Lower lobe of right lung (tissue), 2 donors: Measurements from ENCODE around the gene TNFRSF9. TPM values are rescaled to one million over a fixed set of nuclear protein-coding genes. Genes with fewer than 3 reads are reported as not detected.

ENCODE experiments used
- ATAC-seq, 2 donors: fragments of 200-7000 bp; cut with Tn5 transposase; one replicate each; pipeline ENCODE4 v1.9.1; 2020 to 2022; ENCODE audit warnings: mild to moderate bottlenecking in 2 of 2, moderate library complexity in 2 of 2
- DNase-seq: peaks from one replicate; pipeline ENCODE4 v3.0.0-alpha.2; 2020
- H3K27ac ChIP-seq: fragments of 200-600 bp; one replicate; pipeline ENCODE4 v1.8.0; 2022
- H3K27me3 ChIP-seq: fragments of 200-600 bp; one replicate; pipeline ENCODE4 v1.8.0; 2022; ENCODE audit warnings: low read depth
- H3K36me3 ChIP-seq: fragments of 200-600 bp; one replicate; pipeline ENCODE4 v1.8.0; 2022; ENCODE audit warnings: mild to moderate bottlenecking
- H3K4me1 ChIP-seq: fragments of 200-600 bp; one replicate; pipeline ENCODE4 v1.8.0; 2022
- H3K4me3 ChIP-seq: fragments of 200-600 bp; one replicate; pipeline ENCODE4 v1.8.0; 2022; ENCODE audit warnings: mild to moderate bottlenecking
- H3K9me3 ChIP-seq: fragments of 200-600 bp; one replicate; pipeline ENCODE4 v1.8.0; 2022
- CTCF ChIP-seq: fragments of 200-600 bp; IDR thresholded peaks from one replicate; pipeline ENCODE4 v1.8.0; 2022; ENCODE audit warnings: antibody characterized with exemption, mild to moderate bottlenecking
- intact Hi-C: fragments of 100-400 bp; cut with DNase I; formaldehyde crosslinking; loops from one replicate; pipeline ENCODE4 v1.11.0; 2022
- total RNA-seq: library from RNA; stranded (reverse); fragmentation: NEBNext Ultra II Directional; extraction: Animal tissue kit (Norgen Biotek cat#: 25700); gene quantifications from one replicate; pipeline ENCODE4 v1.2.1, GENCODE V29; 2021
- donor health status: DM: no; HTN: yes; CAD: no; lungs with severe emphysema.

TNFRSF9 gene
- total RNA-seq, 1 donor from 2014 or later = 0.47 TPM

DNA sequence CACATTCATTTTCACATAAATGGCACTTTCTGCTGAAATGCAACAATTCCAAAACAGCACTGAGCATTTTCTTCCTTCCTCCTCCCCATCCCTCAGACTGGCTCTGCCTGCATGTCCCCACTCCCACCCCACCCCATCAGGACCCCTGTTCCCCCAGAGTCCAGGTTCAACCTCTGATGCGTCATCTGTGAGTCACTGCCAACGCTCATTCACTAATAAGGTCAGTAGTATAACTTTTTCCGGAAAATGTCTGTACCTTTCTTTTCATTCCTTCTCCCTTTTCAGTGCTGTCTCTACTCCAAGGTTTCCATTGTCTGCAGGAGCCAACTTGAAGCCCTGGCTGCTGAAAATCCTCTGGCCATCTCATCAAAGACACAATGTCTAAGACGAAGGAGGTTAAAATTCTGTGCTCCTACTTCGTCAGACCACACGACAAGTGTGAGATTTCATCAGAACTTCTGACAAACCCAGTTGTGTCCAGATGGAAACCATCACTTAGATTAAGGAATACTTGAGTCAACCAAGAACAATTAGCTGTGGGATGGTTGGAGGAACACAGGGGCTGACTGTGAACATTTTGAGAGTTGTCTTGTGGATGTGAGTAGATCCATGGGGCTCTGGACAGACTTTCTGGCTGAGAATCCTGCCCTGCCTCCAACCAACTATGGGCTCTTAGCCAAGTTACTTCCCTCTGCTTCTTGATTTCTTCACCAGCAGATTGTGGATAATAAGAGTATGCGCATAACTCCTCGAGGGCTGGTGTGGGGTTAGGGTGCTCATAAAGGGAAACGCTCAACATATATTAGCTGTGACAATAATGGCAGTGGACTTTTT lies 52.2 kb downstream of the TNFRSF9 start:
- DNase-seq (no peak), ATAC-seq (no peak)
- Histone ChIP-seq H3K4me3 (no peak overlapping the region), H3K9me3 (no peaks in the 10 kb centered on the region), H3K4me1 (peaks cover 8% of the 10 kb centered on the region), H3K36me3 (no peaks in the 10 kb centered on the region), H3K27me3 (no peaks in the 10 kb centered on the region), H3K27ac (no peak overlapping the region)
- no peak for TF ChIP-seq CTCF
- intact Hi-C loops = no loop called here

GRCh38 chr1:7886405-7886745 lies 54.3 kb downstream of the TNFRSF9 start:
- no peak overlapping the region for H3K27ac ChIP-seq
- intact Hi-C loops = no loop called here
- TF ChIP-seq CTCF = no peak
- DNase-seq = no peak
- no peaks in the 10 kb centered on the region for H3K27me3 ChIP-seq
- peak in 1 of 2 donors; percentile 53 for ATAC-seq
- H3K4me3 ChIP-seq = peak overlapping the region; percentile 17
- no peaks in the 10 kb centered on the region for H3K9me3 ChIP-seq
- H3K4me1 ChIP-seq = peaks cover 8% of the 10 kb centered on the region
- H3K36me3 ChIP-seq = no peaks in the 10 kb centered on the region

GRCh38 chr1:7885513-7886404 lies 54.9 kb downstream of the TNFRSF9 start:
- DNase-seq = peak; percentile 89
- no peak for TF ChIP-seq CTCF
- H3K4me1 ChIP-seq = peaks cover 8% of the 10 kb centered on the region
- intact Hi-C loops = no loop called here
- H3K27ac ChIP-seq = no peak overlapping the region
- H3K9me3 ChIP-seq = no peaks in the 10 kb centered on the region
- peak overlapping the region; percentile 17 for H3K4me3 ChIP-seq
- ATAC-seq = peak; percentile 97 to 98
- no peaks in the 10 kb centered on the region for H3K27me3 ChIP-seq
- no peaks in the 10 kb centered on the region for H3K36me3 ChIP-seq

- ATAC-seq = no peak
- H3K27ac ChIP-seq = no peak overlapping the region
- H3K36me3 ChIP-seq = no peaks in the 10 kb centered on the region
- intact Hi-C loops = no loop called here
- no peaks in the 10 kb centered on the region for H3K27me3 ChIP-seq
- peaks cover 8% of the 10 kb centered on the region for H3K4me1 ChIP-seq
- TF ChIP-seq CTCF = no peak
- DNase-seq = no peak
- H3K9me3 ChIP-seq = no peaks in the 10 kb centered on the region
- no peak overlapping the region for H3K4me3 ChIP-seq
These were observed 55.9 kb downstream of the TNFRSF9 start for GRCh38 chr1:7884757-7885156.

DNA sequence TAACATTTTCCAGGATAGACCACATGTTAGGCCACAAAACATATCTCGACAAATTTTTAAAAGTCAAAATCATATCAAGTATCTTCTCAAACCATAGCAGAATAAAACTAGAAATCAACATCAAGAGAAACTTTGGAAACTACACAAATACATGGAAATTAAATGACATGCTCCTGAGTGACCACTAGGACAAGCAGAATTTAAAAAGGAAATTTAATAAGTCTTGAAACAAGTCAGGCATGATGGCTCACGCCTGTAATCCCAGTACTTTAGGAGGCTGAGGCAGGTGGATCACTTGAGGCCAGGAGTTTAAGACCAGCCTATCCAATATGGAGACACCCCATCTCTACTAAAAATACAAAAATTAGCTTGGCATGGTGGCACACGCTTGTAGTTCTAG lies 61.4 kb downstream of the TNFRSF9 start:
- intact Hi-C loops = no loop called here
- no peak for TF ChIP-seq CTCF

More for the DNA sequence above, 61.4 kb downstream of the TNFRSF9 start:
- Histone ChIP-seq H3K4me3 (no peak overlapping the region), H3K9me3 (peaks cover 5% of the 10 kb centered on the region), H3K36me3 (no peaks in the 10 kb centered on the region), H3K27me3 (no peaks in the 10 kb centered on the region), H3K4me1 (no peaks in the 10 kb centered on the region), H3K27ac (no peak overlapping the region)
- DNase-seq (no peak), ATAC-seq (no peak)
